Measurements from ENCODE around the gene HIVEP3.
"Not testable (repeated sequence)": the region's sequence is repeated elsewhere in the genome, so short reads cannot be mapped to it uniquely, and the experiment has no call there.

Gene HIVEP3

GRCh38 chr1:41711581-41711980 lies 207.1 kb downstream of the HIVEP3 start:
- DNase-seq (ENCODE audit: low spot score), result no peak

GRCh38 chr1:41710980-41711379 lies 207.7 kb downstream of the HIVEP3 start:
- DNase-seq (ENCODE audit: low spot score), result no peak

- no peak for DNase-seq (ENCODE audit: low spot score)
Measured at GRCh38 chr1:41709873-41710272, 208.8 kb downstream of the HIVEP3 start.

- DNase-seq (ENCODE audit: low spot score), result no peak
Measured at GRCh38 chr1:41709331-41709730, 209.4 kb downstream of the HIVEP3 start.

- DNase-seq (ENCODE audit: low spot score), result no peak
Measured at GRCh38 chr1:41708332-41708731, 210.4 kb downstream of the HIVEP3 start.

- DNase-seq (ENCODE audit: low spot score), result no peak
Measured at GRCh38 chr1:41707793-41708192, 210.9 kb downstream of the HIVEP3 start.

GRCh38 chr1:41705798-41706197 lies 212.9 kb downstream of the HIVEP3 start:
- DNase-seq (ENCODE audit: low spot score), result no peak

- DNase-seq (ENCODE audit: low spot score), result no peak
Measured at GRCh38 chr1:41704196-41704595, 214.5 kb downstream of the HIVEP3 start.

- DNase-seq (ENCODE audit: low spot score), result no peak
Measured at GRCh38 chr1:41702771-41703170, 216.0 kb downstream of the HIVEP3 start.

GRCh38 chr1:41700986-41701535 lies 217.7 kb downstream of the HIVEP3 start:
- no peak for DNase-seq (ENCODE audit: low spot score)

GRCh38 chr1:41700581-41700980 lies 218.1 kb downstream of the HIVEP3 start:
- no peak for DNase-seq (ENCODE audit: low spot score)

- no peak for DNase-seq (ENCODE audit: low spot score)
Measured at GRCh38 chr1:41699861-41700248, 218.9 kb downstream of the HIVEP3 start.

- peak; percentile 19 for DNase-seq (ENCODE audit: low spot score)
Measured at GRCh38 chr1:41698916-41699860, 219.5 kb downstream of the HIVEP3 start.

GRCh38 chr1:41696381-41696780 lies 222.3 kb downstream of the HIVEP3 start:
- no peak for DNase-seq (ENCODE audit: low spot score)

GRCh38 chr1:41695118-41695745 lies 223.5 kb downstream of the HIVEP3 start:
- DNase-seq (ENCODE audit: low spot score), result no peak

- DNase-seq (ENCODE audit: low spot score), result not testable (repeated sequence)
Measured at GRCh38 chr1:41691966-41692365, 226.8 kb downstream of the HIVEP3 start.

GRCh38 chr1:41691424-41691823 lies 227.3 kb downstream of the HIVEP3 start:
- DNase-seq (ENCODE audit: low spot score), result no peak

- no peak for DNase-seq (ENCODE audit: low spot score)
Measured at GRCh38 chr1:41690331-41690730, 228.4 kb downstream of the HIVEP3 start.

GRCh38 chr1:41689558-41689981 lies 229.2 kb downstream of the HIVEP3 start:
- DNase-seq (ENCODE audit: low spot score), result no peak

- no peak for DNase-seq (ENCODE audit: low spot score)
Measured at GRCh38 chr1:41689139-41689538, 229.6 kb downstream of the HIVEP3 start.

GRCh38 chr1:41687007-41687406 lies 231.7 kb downstream of the HIVEP3 start:
- peak; percentile 28 for DNase-seq (ENCODE audit: low spot score)

GRCh38 chr1:41683681-41684500 lies 234.8 kb downstream of the HIVEP3 start:
- DNase-seq (ENCODE audit: low spot score), result peak; percentile 68

Measured in activated CD4-positive, alpha-beta T cell treated with anti-CD3 and anti-CD28 coated beads, Interleukin-2, Interleukin-4, amounts not matched to agents 100 ng/mL and 50 ng/mL, durations not matched to agents 16 hours and 8 hours (primary cell).